K562 (cell line): ENCODE data around the gene COL25A1. TPM values are rescaled to one million over a fixed set of nuclear protein-coding genes. Genes with fewer than 3 reads are reported as not detected.

Source experiments
- BHLHE40 ChIP-seq: IDR thresholded peaks from 2 replicates; pipeline ENCODE4 v1.6.1; 2011; ENCODE audit warnings: low read length, improper control_type of control experiment
- EWSR1 ChIP-seq: fragments of 450-650 bp; IDR thresholded peaks from 2 replicates; pipeline ENCODE4 v1.6.1; 2018; ENCODE audit warnings: borderline replicate concordance, mild to moderate bottlenecking, low read depth, moderate library complexity; ENCODE audit not compliant: partially characterized antibody
- GATAD2A ChIP-seq: fragments of 450-650 bp; IDR thresholded peaks from 2 replicates; pipeline ENCODE4 v1.6.1; 2017
- HNRNPH1 ChIP-seq: fragments of 200-400 bp; formaldehyde crosslinking; optimal IDR thresholded peaks from 2 replicates; pipeline ENCODE3; 2017; ENCODE audit warnings: low read depth, mild to moderate bottlenecking, low read length, moderate library complexity
- HOMEZ ChIP-seq: fragments of 250-450 bp; sonication (Bioruptor Pico); IDR thresholded peaks from 2 replicates; pipeline ENCODE4 v1.4.0; 2020; ENCODE audit warnings: mild to moderate bottlenecking, moderate library complexity
- RNF219 ChIP-seq: fragments of 250-450 bp; sonication (Bioruptor Pico); IDR thresholded peaks from 2 replicates; pipeline ENCODE4 v1.5.0; 2022; ENCODE audit warnings: mild to moderate bottlenecking
- ZBTB40 ChIP-seq, 2 experiments: fragments of 450-650 bp in 1 of 2; sonication (generic) in 1 of 2; formaldehyde crosslinking in 1 of 2; IDR thresholded peaks; 2 replicates each; pipeline versions ENCODE4 v1.7.1 to v1.9.0; 2016 to 2022; ENCODE audit warnings: inconsistent platforms in 1 of 2, mild to moderate bottlenecking in 1 of 2, missing genetic modification reagents in 1 of 2
- ZBTB9 ChIP-seq: fragments of 450-650 bp; formaldehyde crosslinking; IDR thresholded peaks from 2 replicates; pipeline ENCODE4 v1.4.0; 2020; ENCODE audit warnings: mild to moderate bottlenecking, moderate library complexity
- ZNF384 ChIP-seq: IDR thresholded peaks from 2 replicates; pipeline ENCODE4 v1.6.1; 2012; ENCODE audit warnings: low read depth, low read length, improper control_type of control experiment
- polyA plus RNA-seq, 8 experiments: library from polyadenylated mRNA; depleted of rRNA in 4 of 8; stranded (reverse) in 5 of 8; unstranded in 3 of 8; fragments of >200 nt; fragmentation: Nextera tagmentation in 2 of 8; fragmentation: Illumina TruSeq in 1 of 8; extraction: Ambion mirVana in 2 of 8; extraction: Trizol in 1 of 8; gene quantifications; 2 replicates each; pipeline versions ENCODE4 v1.2.1 to v1.2.3, GENCODE V29; 2011 to 2014; ENCODE audit warnings: inconsistent platforms in 1 of 8, missing spikeins in 1 of 8
- total RNA-seq, 7 experiments: library from RNA; depleted of rRNA in 6 of 7; stranded (reverse); fragments of >200 nt in 6 of 7; fragmentation: Illumina TruSeq in 2 of 7; extraction: Trizol in 2 of 7; gene quantifications; 2 replicates each; pipeline versions ENCODE4 v1.2.1 to v1.2.3, GENCODE V29; 2011 to 2021; ENCODE audit warnings: low replicate concordance in 1 of 7

Gene COL25A1
- total and polyA plus RNA-seq, 9 of the 15 experiments (the other 6 are each of a cell fraction or from before 2014, with no cell fraction given) = 0.03 to 0.62 (median 0.27) TPM

GRCh38 chr4:109157205-109157604 is 145.3 kb downstream of the COL25A1 start (continued):
- TF ChIP-seq ZBTB40 (IDR thresholded peaks at IDR 0.05) (no peak), ZBTB40 (CRISPR knock-in tag; IDR thresholded peaks at IDR 0.05) (no peak), ZNF384 (no peak), BHLHE40 (no peak), HNRNPH1 (no peak), HOMEZ (no peak), ZBTB9 (CRISPR knock-in tag) (no peak), RNF219 (CRISPR knock-in tag) (no peak), GATAD2A (no peak), EWSR1 (no peak)
- TF ChIP-seq, all 486 proteins: peak for 0
